Measurements from ENCODE around the gene NADK.

- TF ChIP-seq RELA (CRISPR knock-in tag; IDR thresholded peaks at IDR 0.05; ENCODE audit: borderline replicate concordance) (no peak), ZNF263 (CRISPR knock-in tag; IDR thresholded peaks at IDR 0.05; ENCODE audit: low read depth) (no peak), CREM (CRISPR knock-in tag; IDR thresholded peaks at IDR 0.05) (no peak), NFYB (CRISPR knock-in tag; conservative IDR thresholded peaks at IDR 0.05; ENCODE audit: low read depth) (no peak), ZNF232 (CRISPR knock-in tag; IDR thresholded peaks at IDR 0.05) (no peak)
- TF ChIP-seq, protein P1, sequence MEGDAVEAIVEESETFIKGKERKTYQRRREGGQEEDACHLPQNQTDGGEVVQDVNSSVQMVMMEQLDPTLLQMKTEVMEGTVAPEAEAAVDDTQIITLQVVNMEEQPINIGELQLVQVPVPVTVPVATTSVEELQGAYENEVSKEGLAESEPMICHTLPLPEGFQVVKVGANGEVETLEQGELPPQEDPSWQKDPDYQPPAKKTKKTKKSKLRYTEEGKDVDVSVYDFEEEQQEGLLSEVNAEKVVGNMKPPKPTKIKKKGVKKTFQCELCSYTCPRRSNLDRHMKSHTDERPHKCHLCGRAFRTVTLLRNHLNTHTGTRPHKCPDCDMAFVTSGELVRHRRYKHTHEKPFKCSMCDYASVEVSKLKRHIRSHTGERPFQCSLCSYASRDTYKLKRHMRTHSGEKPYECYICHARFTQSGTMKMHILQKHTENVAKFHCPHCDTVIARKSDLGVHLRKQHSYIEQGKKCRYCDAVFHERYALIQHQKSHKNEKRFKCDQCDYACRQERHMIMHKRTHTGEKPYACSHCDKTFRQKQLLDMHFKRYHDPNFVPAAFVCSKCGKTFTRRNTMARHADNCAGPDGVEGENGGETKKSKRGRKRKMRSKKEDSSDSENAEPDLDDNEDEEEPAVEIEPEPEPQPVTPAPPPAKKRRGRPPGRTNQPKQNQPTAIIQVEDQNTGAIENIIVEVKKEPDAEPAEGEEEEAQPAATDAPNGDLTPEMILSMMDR (IDR thresholded peaks at IDR 0.05): no peak
- TF ChIP-seq, protein P2, sequence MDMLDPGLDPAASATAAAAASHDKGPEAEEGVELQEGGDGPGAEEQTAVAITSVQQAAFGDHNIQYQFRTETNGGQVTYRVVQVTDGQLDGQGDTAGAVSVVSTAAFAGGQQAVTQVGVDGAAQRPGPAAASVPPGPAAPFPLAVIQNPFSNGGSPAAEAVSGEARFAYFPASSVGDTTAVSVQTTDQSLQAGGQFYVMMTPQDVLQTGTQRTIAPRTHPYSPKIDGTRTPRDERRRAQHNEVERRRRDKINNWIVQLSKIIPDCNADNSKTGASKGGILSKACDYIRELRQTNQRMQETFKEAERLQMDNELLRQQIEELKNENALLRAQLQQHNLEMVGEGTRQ (CRISPR knock-in tag; IDR thresholded peaks at IDR 0.05): no peak
- TF ChIP-seq, protein P3, sequence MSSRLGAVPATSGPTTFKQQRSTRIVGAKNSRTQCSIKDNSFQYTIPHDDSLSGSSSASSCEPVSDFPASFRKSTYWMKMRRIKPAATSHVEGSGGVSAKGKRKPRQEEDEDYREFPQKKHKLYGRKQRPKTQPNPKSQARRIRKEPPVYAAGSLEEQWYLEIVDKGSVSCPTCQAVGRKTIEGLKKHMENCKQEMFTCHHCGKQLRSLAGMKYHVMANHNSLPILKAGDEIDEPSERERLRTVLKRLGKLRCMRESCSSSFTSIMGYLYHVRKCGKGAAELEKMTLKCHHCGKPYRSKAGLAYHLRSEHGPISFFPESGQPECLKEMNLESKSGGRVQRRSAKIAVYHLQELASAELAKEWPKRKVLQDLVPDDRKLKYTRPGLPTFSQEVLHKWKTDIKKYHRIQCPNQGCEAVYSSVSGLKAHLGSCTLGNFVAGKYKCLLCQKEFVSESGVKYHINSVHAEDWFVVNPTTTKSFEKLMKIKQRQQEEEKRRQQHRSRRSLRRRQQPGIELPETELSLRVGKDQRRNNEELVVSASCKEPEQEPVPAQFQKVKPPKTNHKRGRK (CRISPR knock-in tag; IDR thresholded peaks at IDR 0.05; ENCODE audit: borderline replicate concordance): no peak
Measured at GRCh38 chr1:1753607-1754005, 24.7 kb downstream of the NADK start.
